Measurements from ENCODE around the gene ZBTB8A.

GRCh38 chr1:32540605-32541004, 1.4 kb downstream of the ZBTB8A start:
- no peak for TF ChIP-seq POLR2A (IDR thresholded peaks at IDR 0.05)
- TF ChIP-seq, protein P1, sequence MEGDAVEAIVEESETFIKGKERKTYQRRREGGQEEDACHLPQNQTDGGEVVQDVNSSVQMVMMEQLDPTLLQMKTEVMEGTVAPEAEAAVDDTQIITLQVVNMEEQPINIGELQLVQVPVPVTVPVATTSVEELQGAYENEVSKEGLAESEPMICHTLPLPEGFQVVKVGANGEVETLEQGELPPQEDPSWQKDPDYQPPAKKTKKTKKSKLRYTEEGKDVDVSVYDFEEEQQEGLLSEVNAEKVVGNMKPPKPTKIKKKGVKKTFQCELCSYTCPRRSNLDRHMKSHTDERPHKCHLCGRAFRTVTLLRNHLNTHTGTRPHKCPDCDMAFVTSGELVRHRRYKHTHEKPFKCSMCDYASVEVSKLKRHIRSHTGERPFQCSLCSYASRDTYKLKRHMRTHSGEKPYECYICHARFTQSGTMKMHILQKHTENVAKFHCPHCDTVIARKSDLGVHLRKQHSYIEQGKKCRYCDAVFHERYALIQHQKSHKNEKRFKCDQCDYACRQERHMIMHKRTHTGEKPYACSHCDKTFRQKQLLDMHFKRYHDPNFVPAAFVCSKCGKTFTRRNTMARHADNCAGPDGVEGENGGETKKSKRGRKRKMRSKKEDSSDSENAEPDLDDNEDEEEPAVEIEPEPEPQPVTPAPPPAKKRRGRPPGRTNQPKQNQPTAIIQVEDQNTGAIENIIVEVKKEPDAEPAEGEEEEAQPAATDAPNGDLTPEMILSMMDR (IDR thresholded peaks at IDR 0.05 in 4 of 5, conservative IDR thresholded peaks at IDR 0.05 in 1 of 5) = no peak
